Smooth muscle cell (in vitro differentiated cells): ENCODE measurements around the gene GPI. TPM values are rescaled to one million over a fixed set of nuclear protein-coding genes. Genes with fewer than 3 reads are reported as not detected.

ENCODE experiments used
- DNase-seq: peaks from one replicate; lab custom pipeline; 2025; ENCODE audit not compliant: unreplicated experiment; lab: John Stamatoyannopoulos, UW
- H2AFZ ChIP-seq: fragments of 200-600 bp; sonication (generic); 2 replicates; pipeline ENCODE4 v1.6.0; 2016; ENCODE audit warnings: antibody characterized with exemption, low read depth, mild to moderate bottlenecking
- H3F3A ChIP-seq: fragments of 200-600 bp; sonication (generic); 2 replicates; pipeline ENCODE4 v1.6.0; 2017; ENCODE audit warnings: antibody characterized with exemption, low read depth
- H3K27ac ChIP-seq: fragments of 200-600 bp; sonication (generic); 2 replicates; pipeline ENCODE4 v1.5.1; 2016; ENCODE audit warnings: low read depth, mild to moderate bottlenecking
- H3K27me3 ChIP-seq: fragments of 200-600 bp; sonication (generic); 2 replicates; pipeline ENCODE4 v1.6.1; 2016; ENCODE audit warnings: low read depth, mild to moderate bottlenecking
- H3K36me3 ChIP-seq: fragments of 200-600 bp; sonication (generic); 2 replicates; pipeline ENCODE4 v1.5.1; 2016; ENCODE audit warnings: low read depth
- H3K4me1 ChIP-seq: fragments of 200-600 bp; sonication (generic); 2 replicates; pipeline ENCODE4 v1.5.1; 2016; ENCODE audit warnings: low read depth
- H3K4me2 ChIP-seq: fragments of 200-600 bp; sonication (generic); 2 replicates; pipeline ENCODE4 v1.6.0; 2016; ENCODE audit warnings: mild to moderate bottlenecking
- H3K4me3 ChIP-seq: fragments of 200-600 bp; sonication (generic); 2 replicates; pipeline ENCODE4 v1.5.1; 2016; ENCODE audit warnings: mild to moderate bottlenecking
- H3K79me2 ChIP-seq: fragments of 200-600 bp; sonication (generic); 2 replicates; pipeline ENCODE4 v1.6.0; 2016; ENCODE audit warnings: low read depth, mild to moderate bottlenecking
- H3K9ac ChIP-seq: fragments of 200-600 bp; sonication (generic); 2 replicates; pipeline ENCODE4 v1.6.0; 2016; ENCODE audit warnings: low read depth
- H3K9me3 ChIP-seq: fragments of 200-600 bp; sonication (generic); replicated peaks from 2 replicates; pipeline ENCODE4 v1.5.1; 2016; ENCODE audit warnings: low read depth
- H4K20me1 ChIP-seq: fragments of 200-600 bp; sonication (generic); 2 replicates; pipeline ENCODE4 v1.6.0; 2016; ENCODE audit warnings: low read depth
- CTCF ChIP-seq: fragments of 200-600 bp; sonication (generic); IDR thresholded peaks from 2 replicates; pipeline ENCODE4 v1.5.1; 2017; ENCODE audit warnings: borderline replicate concordance, mild to moderate bottlenecking, antibody characterized with exemption; ENCODE audit not compliant: insufficient read depth, poor library complexity, severe bottlenecking
- WGBS: methylation state at CpG from one replicate; pipeline ENCODE4 v1.1.7; 2016; ENCODE audit warnings: low lambda C conversion rate; 5-methylcytosine and 5-hydroxymethylcytosine counted together
- polyA plus RNA-seq: library from polyadenylated mRNA; unstranded; fragments of >200 nt; fragmentation: Nextera tagmentation; extraction: Ambion mirVana; gene quantifications from 2 replicates; pipeline ENCODE4 v1.2.1, GENCODE V29; 2016
- total RNA-seq: library from RNA; depleted of rRNA; stranded (reverse); fragments of >200 nt; gene quantifications from 2 replicates; pipeline ENCODE4 v1.2.3, GENCODE V29; 2014

The GPI gene
- total and polyA plus RNA-seq, 2 experiments from 2014 or later: 132 to 233 TPM

- no peaks in the 10 kb centered on the region for H3K36me3 ChIP-seq
- no peaks in the 10 kb centered on the region for H3K79me2 ChIP-seq
- no peaks in the 10 kb centered on the region for H3K27me3 ChIP-seq
- no peak overlapping the region for H3K27ac ChIP-seq
- H3K9me3 ChIP-seq: no peaks in the 10 kb centered on the region
- WGBS: 96% methylated on average over 19 of the region's 19 CpGs
- H3K9ac ChIP-seq: no peak overlapping the region
- H3K4me2 ChIP-seq: no peak overlapping the region
- no peak overlapping the region for H3K4me3 ChIP-seq
- DNase-seq: no peak
- H2AFZ ChIP-seq: no peak overlapping the region
- H4K20me1 ChIP-seq: peaks cover 8% of the 10 kb centered on the region
- TF ChIP-seq CTCF: no peak
- H3K4me1 ChIP-seq: no peaks in the 10 kb centered on the region
- H3F3A ChIP-seq: no peaks in the 10 kb centered on the region
Measured at GRCh38 chr19:34347561-34348165, 17.3 kb upstream of the GPI start.

GRCh38 chr19:34348899-34349487 lies 16.0 kb upstream of the GPI start:
- H3K36me3 ChIP-seq: no peaks in the 10 kb centered on the region
- H3K9me3 ChIP-seq: no peaks in the 10 kb centered on the region
- no peak overlapping the region for H3K4me3 ChIP-seq
- H3K79me2 ChIP-seq: no peaks in the 10 kb centered on the region
- DNase-seq: no peak
- H3K4me1 ChIP-seq: no peaks in the 10 kb centered on the region
- H3K27me3 ChIP-seq: no peaks in the 10 kb centered on the region
- no peak overlapping the region for H3K9ac ChIP-seq
- TF ChIP-seq CTCF: no peak
- no peaks in the 10 kb centered on the region for H3F3A ChIP-seq
- H3K27ac ChIP-seq: no peak overlapping the region
- no peak overlapping the region for H3K4me2 ChIP-seq
- peaks cover 8% of the 10 kb centered on the region for H4K20me1 ChIP-seq
- WGBS: 98% methylated on average over 11 of the region's 11 CpGs
- no peak overlapping the region for H2AFZ ChIP-seq

- Histone ChIP-seq H3K4me2 (no peak overlapping the region), H3F3A (no peaks in the 10 kb centered on the region), H3K4me1 (no peaks in the 10 kb centered on the region), H3K36me3 (no peaks in the 10 kb centered on the region), H3K27ac (no peak overlapping the region), H3K9me3 (no peaks in the 10 kb centered on the region), H3K27me3 (no peaks in the 10 kb centered on the region), H2AFZ (no peak overlapping the region), H3K79me2 (no peaks in the 10 kb centered on the region), H3K9ac (no peak overlapping the region), H4K20me1 (peaks cover 8% of the 10 kb centered on the region), H3K4me3 (no peak overlapping the region)
- TF ChIP-seq CTCF: no peak
- 70% methylated on average over 7 of the region's 7 CpGs for WGBS
- DNase-seq: no peak
Measured at GRCh38 chr19:34350161-34350561, 14.8 kb upstream of the GPI start.

- H3K4me2 ChIP-seq: no peak overlapping the region
- H3K27me3 ChIP-seq: no peaks in the 10 kb centered on the region
- peaks cover 3% of the 10 kb centered on the region for H4K20me1 ChIP-seq
- no peak for DNase-seq
- no peaks in the 10 kb centered on the region for H3K79me2 ChIP-seq
- no peak overlapping the region for H3K4me3 ChIP-seq
- no peaks in the 10 kb centered on the region for H3K4me1 ChIP-seq
- no peaks in the 10 kb centered on the region for H3K36me3 ChIP-seq
- H3K27ac ChIP-seq: no peak overlapping the region
- H2AFZ ChIP-seq: no peak overlapping the region
- WGBS: 90% methylated on average over 4 of the region's 4 CpGs
- no peak overlapping the region for H3K9ac ChIP-seq
- H3K9me3 ChIP-seq: no peaks in the 10 kb centered on the region
- no peak for TF ChIP-seq CTCF
- no peaks in the 10 kb centered on the region for H3F3A ChIP-seq
Measured at GRCh38 chr19:34351382-34351826, 13.6 kb upstream of the GPI start.
